IMR-90 (cell line): ENCODE data around the gene TMCO5A. TPM values are rescaled to one million over a fixed set of nuclear protein-coding genes. Genes with fewer than 3 reads are reported as not detected.

Experiments
- ATAC-seq: fragments of 200-7000 bp; cut with Tn5 transposase; 2 replicates; pipeline ENCODE4 v1.9.1; 2020; ENCODE audit warnings: low read depth, mild to moderate bottlenecking, moderate library complexity
- BruUV-seq: library from RNA; stranded (reverse); fragments of 400-500 nt; replicated peaks from 2 replicates; lab custom pipeline; 2021; lab: Mats Ljungman, UMichigan
- CTCF ChIA-PET: fragments of 300-600 bp; formaldehyde crosslinking; extraction: SDS; loops from one replicate; lab custom pipeline; 2021; ENCODE audit warnings: antibody characterized with exemption; lab: Yijun Ruan, JAX
- POLR2A ChIA-PET: fragments of 300-600 bp; sonication (Branson Sonifier 250); formaldehyde crosslinking; loops from one replicate; lab custom pipeline; 2022; ENCODE audit warnings: antibody characterized with exemption; ENCODE audit not compliant: unreplicated experiment; lab: Charles Lee
- DNase-seq: peaks from one replicate; pipeline ENCODE4 v3.0.0; 2013
- H2AFZ ChIP-seq: replicated peaks from 2 replicates; pipeline ENCODE3; 2013; ENCODE audit warnings: low read length, mild to moderate bottlenecking; ENCODE audit not compliant: poor library complexity
- H2AK5ac ChIP-seq: 2 replicates; pipeline ENCODE4 v1.6.1; 2013; ENCODE audit warnings: low read depth, low read length, inconsistent platforms
- H2AK9ac ChIP-seq: replicated peaks from 2 replicates; pipeline ENCODE3; 2013; ENCODE audit warnings: mild to moderate bottlenecking, low read depth, low read length, moderate library complexity; ENCODE audit not compliant: poor library complexity
- H2BK120ac ChIP-seq: 2 replicates; pipeline ENCODE4 v1.6.1; 2013; ENCODE audit warnings: low read depth, low read length, inconsistent platforms
- H2BK15ac ChIP-seq: 3 replicates; pipeline ENCODE4 v1.6.1; 2013; ENCODE audit warnings: low read depth, low read length, inconsistent platforms
- H2BK20ac ChIP-seq: 2 replicates; pipeline ENCODE4 v1.6.1; 2013; ENCODE audit warnings: low read depth, mild to moderate bottlenecking, inconsistent platforms, low read length, moderate library complexity
- H2BK5ac ChIP-seq: 2 replicates; pipeline ENCODE4 v1.6.1; 2013; ENCODE audit warnings: mild to moderate bottlenecking, low read depth, low read length, inconsistent platforms; ENCODE audit not compliant: poor library complexity, severe bottlenecking
- H3K14ac ChIP-seq: replicated peaks from 2 replicates; pipeline ENCODE4 v1.6.1; 2013; ENCODE audit warnings: low read depth, low read length, inconsistent platforms
- H3K18ac ChIP-seq: 2 replicates; pipeline ENCODE4 v1.6.1; 2013; ENCODE audit warnings: low read depth, low read length, control low read depth
- H3K23ac ChIP-seq: 2 replicates; pipeline ENCODE4 v1.6.1; 2013; ENCODE audit warnings: low read depth, low read length, inconsistent platforms
- H3K27ac ChIP-seq: 2 replicates; pipeline ENCODE4 v1.5.1; 2013; ENCODE audit warnings: mild to moderate bottlenecking, control low read depth, low read length; ENCODE audit not compliant: insufficient read depth
- H3K27me3 ChIP-seq: 2 replicates; pipeline ENCODE4 v1.6.1; 2013; ENCODE audit warnings: low read length; ENCODE audit not compliant: control insufficient read depth, insufficient read depth
- H3K36me3 ChIP-seq: 2 replicates; pipeline ENCODE4 v1.6.1; 2013; ENCODE audit warnings: low read length, mixed read lengths; ENCODE audit not compliant: control insufficient read depth, insufficient read depth
- H3K4ac ChIP-seq: 2 replicates; pipeline ENCODE4 v1.6.1; 2013; ENCODE audit warnings: low read depth, low read length, inconsistent platforms
- H3K4me1 ChIP-seq: 2 replicates; pipeline ENCODE4 v1.6.1; 2013; ENCODE audit warnings: low read length, mixed read lengths; ENCODE audit not compliant: control insufficient read depth, insufficient read depth
- H3K4me2 ChIP-seq: 2 replicates; pipeline ENCODE4 v1.6.1; 2013; ENCODE audit warnings: low read depth, mild to moderate bottlenecking, control low read depth, low read length, moderate library complexity
- H3K4me3 ChIP-seq: 2 replicates; pipeline ENCODE4 v1.5.1; 2013; ENCODE audit warnings: low read depth, mild to moderate bottlenecking, control low read depth, low read length, moderate library complexity; ENCODE audit not compliant: insufficient read depth
- H3K56ac ChIP-seq: 2 replicates; pipeline ENCODE4 v1.6.1; 2013; ENCODE audit warnings: low read length, inconsistent platforms; ENCODE audit not compliant: insufficient read depth; ENCODE audit errors: extremely low read depth
- H3K79me1 ChIP-seq, 2 experiments: 2 replicates each; pipeline ENCODE4 v1.6.1; 2013; ENCODE audit warnings: low read length in 2 of 2, inconsistent platforms in 1 of 2, low read depth in 1 of 2
- H3K9ac ChIP-seq: 2 replicates; pipeline ENCODE4 v1.6.1; 2013; ENCODE audit warnings: low read depth, low read length, control low read depth
- H3K9me1 ChIP-seq: 2 replicates; pipeline ENCODE4 v1.6.1; 2013; ENCODE audit warnings: low read length, inconsistent platforms; ENCODE audit not compliant: insufficient read depth
- H3K9me3 ChIP-seq: 2 replicates; pipeline ENCODE4 v1.6.1; 2013; ENCODE audit warnings: low read length; ENCODE audit not compliant: control insufficient read depth, insufficient read depth
- H4K20me1 ChIP-seq: 2 replicates; pipeline ENCODE4 v1.6.1; 2013; ENCODE audit warnings: low read length, inconsistent platforms; ENCODE audit not compliant: insufficient read depth
- H4K5ac ChIP-seq: 2 replicates; pipeline ENCODE4 v1.6.1; 2013; ENCODE audit warnings: mild to moderate bottlenecking, low read depth, low read length, control low read depth
- H4K8ac ChIP-seq, 2 experiments: 2 replicates each; pipeline ENCODE4 v1.6.1; 2013; ENCODE audit warnings: low read depth in 2 of 2, low read length in 2 of 2, control low read depth in 1 of 2, inconsistent platforms in 1 of 2
- H4K91ac ChIP-seq: 2 replicates; pipeline ENCODE4 v1.6.1; 2013; ENCODE audit warnings: low read depth, low read length, inconsistent platforms; ENCODE audit not compliant: insufficient read depth
- BHLHE40 ChIP-seq: fragments of 150-350 bp; IDR thresholded peaks from 2 replicates; pipeline ENCODE4 v1.6.1; 2016; ENCODE audit warnings: mild to moderate bottlenecking, low read depth, low read length
- CTCF ChIP-seq: conservative IDR thresholded peaks from 2 replicates; pipeline ENCODE4 v1.5.1; 2012; ENCODE audit warnings: mild to moderate bottlenecking, low read depth, low read length, improper control_type of control experiment
- MAZ ChIP-seq: IDR thresholded peaks from 2 replicates; pipeline ENCODE4 v1.6.1; 2012; ENCODE audit warnings: low read depth, mild to moderate bottlenecking, low read length, improper control_type of control experiment, moderate library complexity, borderline replicate concordance
- WGBS, 2 experiments: methylation state at CpG; one replicate each; pipeline versions ENCODE4 v1.1.5 to v1.1.7; 2013; ENCODE audit warnings: missing lambda C conversion rate in 2 of 2; ENCODE audit not compliant: insufficient read length in 1 of 2; ENCODE audit errors: extremely low coverage in 2 of 2; 5-methylcytosine and 5-hydroxymethylcytosine counted together
- dilution Hi-C: fragments of 300-500 bp; cut with HindIII; formaldehyde crosslinking; loops from one replicate; pipeline ENCODE4 v1.14.3; 2018; ENCODE audit warnings: low sequenced_read_pairs; ENCODE audit not compliant: unreplicated experiment
- in situ Hi-C: fragments of 300-500 bp; cut with MboI; formaldehyde crosslinking; loops from 3 replicates; pipeline ENCODE4 v1.14.3; 2019; ENCODE audit warnings: low sequenced_read_pairs, inconsistent platforms, mixed read lengths
- intact Hi-C: fragments of 100-400 bp; cut with micrococcal nuclease; formaldehyde crosslinking; loops from 2 replicates; pipeline ENCODE4 v1.10.0; 2022
- polyA plus RNA-seq, 3 experiments: library from polyadenylated mRNA; depleted of rRNA; stranded (reverse); fragments of >200 nt; gene quantifications; 2 replicates each; pipeline ENCODE4 v1.2.3, GENCODE V29; 2012; ENCODE audit warnings: low replicate concordance in 1 of 3
- total RNA-seq: library from RNA; depleted of rRNA; stranded (reverse); fragments of >200 nt; gene quantifications from 2 replicates; pipeline ENCODE4 v1.2.3, GENCODE V29; 2012

Gene TMCO5A
- total and polyA plus RNA-seq, 2 of the 4 experiments (the other 2 are of a cell fraction), result not detected

GRCh38 chr15:37981201-37981600, 46.8 kb downstream of the TMCO5A start:
- in situ Hi-C loops, result no loop called here
- POLR2A ChIA-PET, result no interaction called here
- no peak overlapping the region for H2BK20ac ChIP-seq

More at GRCh38 chr15:37981201-37981600, 46.8 kb downstream of the TMCO5A start:
- Histone ChIP-seq H3K4me2 (no peak overlapping the region), H3K14ac (no peak overlapping the region), H3K4me1 (no peaks in the 10 kb centered on the region), H3K4me3 (no peak overlapping the region), H4K91ac (no peak overlapping the region), H3K79me1 (no peaks in the 10 kb centered on the region), H3K9ac (no peak overlapping the region), H2AK5ac (no peak overlapping the region), H4K8ac (no peak overlapping the region), H3K9me3 (no peaks in the 10 kb centered on the region), H3K9me1 (no peaks in the 10 kb centered on the region), H2BK5ac (no peak overlapping the region), H2BK120ac (no peak overlapping the region), H3K27ac (no peak overlapping the region), H2AK9ac (no peak overlapping the region), H3K36me3 (no peaks in the 10 kb centered on the region), H2BK15ac (no peak overlapping the region), H3K4ac (no peak overlapping the region), H4K5ac (no peak overlapping the region), H3K23ac (no peak overlapping the region), H2AFZ (no peak overlapping the region), H3K18ac (no peak overlapping the region), H3K27me3 (peaks cover 9% of the 10 kb centered on the region), H3K56ac (no peak overlapping the region), H4K20me1 (no peaks in the 10 kb centered on the region)
- CTCF ChIA-PET, result interaction anchor here (0.7 to 1.2 kb wide), 4 partner anchors 15 to 90 kb away, joined by 3 to 5 read pairs (median 3); no protein-coding TSS in a partner anchor
- no CpG with 5 or more reads among the region's 5 CpGs for WGBS, 2 experiments
- DNase-seq, result no peak
- dilution Hi-C loops (no loop called here), intact Hi-C loops (no loop called here)
- BruUV-seq, result no TSS peak
- TF ChIP-seq MAZ (no peak), CTCF (no peak), BHLHE40 (no peak)
- peak; percentile 13; the same call in 1 of the 2 replicates for ATAC-seq
